HTERT RPE-1 (cell line): ENCODE measurements around the gene HLTF.

Experiments used
- in situ Hi-C: fragments of 300-500 bp; cut with MboI; formaldehyde crosslinking; loops from 4 replicates; pipeline ENCODE4 v1.14.3; 2020; ENCODE audit warnings: low sequenced_read_pairs

Gene HLTF

GRCh38 chr3:149090461-149090860, 4.1 kb upstream of the HLTF start:
- in situ Hi-C loops: no loop called here

- in situ Hi-C loops: no loop called here
Measured at GRCh38 chr3:149089395-149089794, 3.1 kb upstream of the HLTF start.

GRCh38 chr3:149087208-149087607, 875 bp upstream of the HLTF start:
- in situ Hi-C loops: no loop called here

- in situ Hi-C loops: no loop called here
Measured at GRCh38 chr3:149085828-149086231, 503 bp downstream of the HLTF start.

- in situ Hi-C loops: no loop called here
Measured at GRCh38 chr3:149081772-149082171, 4.6 kb downstream of the HLTF start.

- in situ Hi-C loops: no loop called here
Measured at GRCh38 chr3:149080699-149081091, 5.6 kb downstream of the HLTF start.

GRCh38 chr3:149080011-149080698, 6.2 kb downstream of the HLTF start:
- in situ Hi-C loops: no loop called here

- in situ Hi-C loops: no loop called here
Measured at GRCh38 chr3:149077628-149078027, 8.7 kb downstream of the HLTF start.

- in situ Hi-C loops: no loop called here
Measured at GRCh38 chr3:149067883-149068282, 18.4 kb downstream of the HLTF start.

- in situ Hi-C loops: no loop called here
Measured at GRCh38 chr3:149061776-149062175, 24.6 kb downstream of the HLTF start.

GRCh38 chr3:149058602-149059001, 27.7 kb downstream of the HLTF start:
- in situ Hi-C loops: no loop called here

GRCh38 chr3:149058198-149058597, 28.1 kb downstream of the HLTF start:
- in situ Hi-C loops: no loop called here

- in situ Hi-C loops: no loop called here
Measured at GRCh38 chr3:149055575-149055974, 30.8 kb downstream of the HLTF start.

- in situ Hi-C loops: no loop called here
Measured at GRCh38 chr3:149044339-149045083, 41.8 kb downstream of the HLTF start.

- in situ Hi-C loops: no loop called here
Measured at GRCh38 chr3:149042789-149043386, 43.4 kb downstream of the HLTF start.

- in situ Hi-C loops: no loop called here
Measured at GRCh38 chr3:149038322-149038721, 48.0 kb downstream of the HLTF start.

GRCh38 chr3:149037684-149038083, 48.6 kb downstream of the HLTF start:
- in situ Hi-C loops: no loop called here

- in situ Hi-C loops: no loop called here
Measured at GRCh38 chr3:149031096-149031495, 55.2 kb downstream of the HLTF start.

- in situ Hi-C loops: no loop called here
Measured at GRCh38 chr3:149026718-149027117, 59.6 kb downstream of the HLTF start.

- in situ Hi-C loops: no loop called here
Measured at GRCh38 chr3:149023951-149024350, 62.4 kb downstream of the HLTF start.

GRCh38 chr3:149021830-149022229, 64.5 kb downstream of the HLTF start:
- in situ Hi-C loops: no loop called here

- in situ Hi-C loops: no loop called here
Measured at GRCh38 chr3:149020839-149021252, 65.5 kb downstream of the HLTF start.
